ENCODE measurements around the gene CENPVL1.

CENPVL1 gene

GRCh38 chrX:51728202-51728601, 17.9 kb downstream of the CENPVL1 start:
- no peak for TF ChIP-seq PKNOX1 (IDR thresholded peaks at IDR 0.05)
- POLR2A ChIA-PET: no interaction called here
- CTCF ChIA-PET: no interaction called here

DNA sequence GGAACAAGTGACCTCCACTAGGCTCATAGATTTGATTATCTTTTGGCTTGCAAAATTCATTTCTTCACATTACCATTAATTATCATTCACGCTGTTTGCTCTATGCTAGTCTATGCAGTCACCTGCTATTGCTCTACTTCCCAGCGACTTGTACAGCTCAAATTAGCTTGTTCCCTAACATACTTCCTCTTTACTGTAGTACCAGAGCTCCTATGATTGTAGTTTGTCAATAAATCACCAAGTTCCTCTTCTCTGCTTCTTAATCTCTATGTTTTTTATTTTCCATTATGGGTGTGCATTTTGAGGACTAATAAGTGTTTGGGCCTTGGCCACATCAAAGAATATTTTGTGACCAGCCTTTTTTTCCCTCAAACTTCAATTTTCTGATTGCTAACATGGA, 26.8 kb downstream of the CENPVL1 start:
- TF ChIP-seq FOXM1 (IDR thresholded peaks at IDR 0.05; ENCODE audit: borderline replicate concordance): no peak
- TF ChIP-seq LEF1 (IDR thresholded peaks at IDR 0.05; ENCODE audit: borderline replicate concordance): no peak
- no peak for TF ChIP-seq BHLHE40 (IDR thresholded peaks at IDR 0.05; ENCODE audit: borderline replicate concordance)
- no peak for TF ChIP-seq FOXA1 (IDR thresholded peaks at IDR 0.05)
- no peak for TF ChIP-seq L3MBTL2 (conservative IDR thresholded peaks at IDR 0.05)
- TF ChIP-seq ELF4 (IDR thresholded peaks at IDR 0.05): no peak
- TF ChIP-seq SP1 (IDR thresholded peaks at IDR 0.05): no peak
- TF ChIP-seq FOXK2 (IDR thresholded peaks at IDR 0.05): no peak
- no peak for TF ChIP-seq TARDBP (IDR thresholded peaks at IDR 0.05)
- no peak for TF ChIP-seq SUZ12 (IDR thresholded peaks at IDR 0.05)
- TF ChIP-seq CTBP1 (IDR thresholded peaks at IDR 0.05; ENCODE audit: borderline replicate concordance): no peak
- no peak for TF ChIP-seq HDGF (IDR thresholded peaks at IDR 0.05; ENCODE audit: borderline replicate concordance)
- TF ChIP-seq PKNOX1 (IDR thresholded peaks at IDR 0.05): no peak
- no peak for DNase-seq (ENCODE audit: extremely low spot score)
- ChIA-PET POLR2A (no interaction called here), CTCF (no interaction called here)

More at GRCh38 chrX:51728202-51728601, 17.9 kb downstream of the CENPVL1 start:
- no peak for DNase-seq (ENCODE audit: extremely low spot score)

- DNase-seq (ENCODE audit: extremely low spot score): no peak
- POLR2A ChIA-PET: no interaction called here
- CTCF ChIA-PET: no interaction called here
- no peak for TF ChIP-seq CTBP1 (IDR thresholded peaks at IDR 0.05; ENCODE audit: borderline replicate concordance)
- no peak for TF ChIP-seq FOXK2 (IDR thresholded peaks at IDR 0.05)
- no peak for TF ChIP-seq FOXM1 (IDR thresholded peaks at IDR 0.05; ENCODE audit: borderline replicate concordance)
- no peak for TF ChIP-seq ELF4 (IDR thresholded peaks at IDR 0.05)
- no peak for TF ChIP-seq HDGF (IDR thresholded peaks at IDR 0.05; ENCODE audit: borderline replicate concordance)
- no peak for TF ChIP-seq SUZ12 (IDR thresholded peaks at IDR 0.05)
- no peak for TF ChIP-seq ARNT (IDR thresholded peaks at IDR 0.05)
- no peak for TF ChIP-seq FOXA1 (IDR thresholded peaks at IDR 0.05)
- no peak for TF ChIP-seq ZNF384 (IDR thresholded peaks at IDR 0.05)
Observed at GRCh38 chrX:51742586-51742985, 32.3 kb downstream of the CENPVL1 start.

- ChIA-PET POLR2A (no interaction called here), CTCF (no interaction called here)
- TF ChIP-seq ELF4 (IDR thresholded peaks at IDR 0.05) (no peak), BHLHE40 (IDR thresholded peaks at IDR 0.05; ENCODE audit: borderline replicate concordance) (no peak), TARDBP (IDR thresholded peaks at IDR 0.05) (no peak), SUZ12 (IDR thresholded peaks at IDR 0.05) (no peak), ZNF384 (IDR thresholded peaks at IDR 0.05) (no peak), PKNOX1 (IDR thresholded peaks at IDR 0.05) (no peak), CTBP1 (IDR thresholded peaks at IDR 0.05; ENCODE audit: borderline replicate concordance) (no peak), HDGF (IDR thresholded peaks at IDR 0.05; ENCODE audit: borderline replicate concordance) (no peak), FOXM1 (IDR thresholded peaks at IDR 0.05; ENCODE audit: borderline replicate concordance) (no peak), FOXK2 (IDR thresholded peaks at IDR 0.05) (no peak), SP1 (IDR thresholded peaks at IDR 0.05) (no peak), FOXA1 (IDR thresholded peaks at IDR 0.05) (no peak), L3MBTL2 (conservative IDR thresholded peaks at IDR 0.05) (no peak)
- peak; percentile 10 for DNase-seq (ENCODE audit: extremely low spot score)
Observed at GRCh38 chrX:51743179-51743957, 33.1 kb downstream of the CENPVL1 start, which contains the start of gene GSPT2. Gene GSPT2, plus strand, starts transcription at chrX:51743442. Its CDS starts 185 bp downstream, at chrX:51743627.

DNA sequence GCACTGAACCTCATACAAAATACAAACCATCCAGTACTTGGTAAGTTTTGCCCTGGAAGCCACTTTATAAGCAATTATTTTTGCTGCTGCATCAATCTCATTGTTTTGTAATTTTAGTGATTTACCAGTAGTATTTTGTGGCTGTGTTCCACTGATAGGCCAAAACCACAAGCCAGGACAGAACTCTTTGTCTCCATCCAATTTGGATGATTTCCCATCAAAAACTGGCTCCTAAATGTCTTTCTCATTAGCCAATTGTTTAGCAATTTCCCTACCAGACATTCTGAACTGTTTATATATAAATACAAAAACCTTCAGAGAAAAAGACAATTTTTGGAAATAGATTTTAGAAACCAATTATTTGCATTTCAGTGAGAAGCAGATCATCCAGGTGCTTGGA, 37.4 kb downstream of the CENPVL1 start:
- ChIA-PET CTCF (no interaction called here), POLR2A (no interaction called here)
- no peak for DNase-seq (ENCODE audit: extremely low spot score)
- no peak for TF ChIP-seq TARDBP (IDR thresholded peaks at IDR 0.05)
- TF ChIP-seq HDGF (IDR thresholded peaks at IDR 0.05; ENCODE audit: borderline replicate concordance): no peak

DNA sequence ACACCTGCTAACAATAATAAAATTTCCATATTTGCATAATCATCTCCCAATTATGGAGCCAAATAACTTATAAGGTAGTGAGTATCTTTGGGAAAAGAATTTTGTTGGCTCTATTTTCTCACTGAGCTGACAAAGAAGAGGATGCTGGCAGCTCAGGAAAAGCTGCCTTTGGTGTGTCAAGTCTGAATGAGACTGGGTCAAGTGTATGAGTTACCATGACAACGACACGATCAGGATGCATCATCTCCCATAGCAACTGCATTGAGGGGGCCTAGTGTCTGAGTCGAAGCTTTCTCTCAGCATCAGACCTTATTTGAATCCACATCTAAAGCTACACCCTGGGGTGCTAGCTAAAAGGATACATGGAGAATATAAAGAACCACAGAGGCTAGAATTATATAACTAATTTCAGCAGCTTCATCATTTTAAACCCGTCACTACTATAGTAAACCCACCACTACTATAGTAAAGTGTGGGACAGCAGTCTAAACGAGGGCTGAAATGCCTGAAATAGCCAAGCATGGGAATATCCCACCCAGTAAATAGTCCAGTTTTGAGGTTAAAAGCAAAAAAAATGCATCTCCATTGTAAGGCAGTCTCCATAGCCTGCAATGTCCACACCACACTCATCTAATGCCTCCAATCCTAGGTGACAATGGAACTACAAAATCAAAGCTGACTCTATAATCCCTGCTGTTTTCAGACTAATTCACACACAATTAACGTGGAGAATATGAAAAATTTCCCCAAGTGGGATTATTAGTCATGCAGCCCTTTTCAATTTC, 48.9 kb downstream of the CENPVL1 start:
- ChIA-PET CTCF (no interaction called here), POLR2A (no interaction called here)
- TF ChIP-seq TARDBP (IDR thresholded peaks at IDR 0.05) (no peak), HDGF (IDR thresholded peaks at IDR 0.05; ENCODE audit: borderline replicate concordance) (no peak), FOXA1 (IDR thresholded peaks at IDR 0.05) (no peak), BHLHE40 (IDR thresholded peaks at IDR 0.05; ENCODE audit: borderline replicate concordance) (no peak), PKNOX1 (IDR thresholded peaks at IDR 0.05) (no peak), SUZ12 (IDR thresholded peaks at IDR 0.05) (no peak), ZNF384 (IDR thresholded peaks at IDR 0.05) (no peak), ELF4 (IDR thresholded peaks at IDR 0.05) (no peak), ARNT (IDR thresholded peaks at IDR 0.05) (no peak), SP1 (IDR thresholded peaks at IDR 0.05) (no peak), CTBP1 (IDR thresholded peaks at IDR 0.05; ENCODE audit: borderline replicate concordance) (no peak), FOXK2 (IDR thresholded peaks at IDR 0.05) (no peak)
- no peak for DNase-seq (ENCODE audit: extremely low spot score)

Measured in HEK293T (cell line).